ENCODE results near the gene ARHGAP8. TPM values are rescaled to one million over a fixed set of nuclear protein-coding genes. Genes with fewer than 3 reads are reported as not detected.

Gene ARHGAP8
- total RNA-seq, 4 donors from 2014 or later: 14.9 to 38.8 (median 18.3) TPM

DNA sequence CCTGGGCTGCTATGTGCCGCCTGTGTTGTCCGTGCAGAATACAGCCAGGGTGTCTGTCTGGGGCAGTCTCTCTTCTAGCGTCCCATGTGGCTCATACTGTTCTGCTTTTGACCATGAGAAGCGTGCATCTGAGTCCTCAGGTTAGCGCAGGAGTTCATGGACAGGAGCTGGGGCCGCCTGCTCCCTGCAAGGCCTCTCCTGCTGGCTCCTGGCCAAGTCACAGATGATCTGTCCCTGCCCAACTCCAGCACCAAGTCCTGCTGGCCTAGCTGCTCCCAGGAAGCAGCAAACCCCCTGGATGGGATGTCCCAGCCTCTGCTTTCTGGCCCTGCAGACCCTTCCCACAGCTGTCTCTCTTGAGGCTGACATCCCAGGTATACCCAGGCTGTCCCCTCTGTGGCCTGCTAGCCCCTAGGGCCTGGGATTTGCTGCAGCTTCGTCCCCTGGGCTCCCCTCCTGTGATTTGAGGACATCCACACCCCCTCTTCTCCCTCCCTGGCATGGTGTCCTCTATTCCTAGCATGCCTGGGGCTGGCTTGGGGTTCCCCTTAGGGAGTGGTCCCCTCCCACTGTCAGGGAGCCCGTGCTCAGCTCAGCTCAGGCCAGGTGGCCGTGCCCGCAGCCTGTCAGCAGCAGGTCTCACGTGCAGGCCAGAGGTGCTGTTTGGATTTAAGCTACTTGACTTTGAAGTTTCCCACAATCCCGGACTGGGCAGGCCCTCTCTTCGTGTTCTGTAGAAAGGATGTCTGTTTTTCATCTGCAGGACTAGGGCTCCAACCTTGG is 32.6 kb upstream of the ARHGAP8 start:
- H3K36me3 ChIP-seq: peaks cover 0 to 24% (median 0%) of the 10 kb centered on the region in 3 donors
- peak overlapping the region in 2 of 4 donors; percentile 5 to 17 for H3K27ac ChIP-seq
- DNase-seq: peak in 2 of 3 donors; percentile 73 to 80
- TF ChIP-seq POLR2A (IDR thresholded peaks at IDR 0.05): no peak
- TF ChIP-seq CTCF (IDR thresholded peaks at IDR 0.05): no peak
- no peak overlapping the region for H3K4me3 ChIP-seq
- no peaks in the 10 kb centered on the region for H3K27me3 ChIP-seq
- H3K9me3 ChIP-seq: no peaks in the 10 kb centered on the region
- peaks cover 0 to 17% (median 0%) of the 10 kb centered on the region in 4 donors for H3K4me1 ChIP-seq

DNA sequence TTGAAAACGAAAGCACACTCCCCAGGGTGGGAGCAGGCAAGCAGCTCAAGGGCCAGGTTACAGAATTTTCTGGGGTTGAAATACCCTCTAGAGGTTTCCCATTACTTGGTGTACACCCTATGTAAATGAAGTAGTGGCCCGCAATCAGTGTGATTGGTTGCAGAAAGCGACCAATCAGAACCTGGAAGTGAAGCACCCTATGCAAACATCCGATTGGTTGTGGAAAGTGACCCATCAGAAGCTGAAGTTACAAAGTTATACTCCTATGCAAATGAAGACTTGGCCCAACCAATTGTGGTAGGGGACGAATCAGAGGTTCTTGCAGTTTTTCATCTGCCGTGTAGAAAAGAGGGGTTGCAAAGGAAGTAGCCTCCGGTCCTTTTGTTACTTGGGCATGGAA is 31.2 kb upstream of the ARHGAP8 start:
- Histone ChIP-seq H3K4me1 (peaks cover 0 to 15% (median 0%) of the 10 kb centered on the region in 4 donors), H3K9me3 (no peaks in the 10 kb centered on the region), H3K27ac (no peak overlapping the region), H3K4me3 (no peak overlapping the region), H3K36me3 (peaks cover 0 to 27% (median 0%) of the 10 kb centered on the region in 3 donors), H3K27me3 (no peaks in the 10 kb centered on the region)
- no peak for TF ChIP-seq POLR2A (IDR thresholded peaks at IDR 0.05)
- TF ChIP-seq CTCF (IDR thresholded peaks at IDR 0.05): no peak
- DNase-seq: no peak

DNA sequence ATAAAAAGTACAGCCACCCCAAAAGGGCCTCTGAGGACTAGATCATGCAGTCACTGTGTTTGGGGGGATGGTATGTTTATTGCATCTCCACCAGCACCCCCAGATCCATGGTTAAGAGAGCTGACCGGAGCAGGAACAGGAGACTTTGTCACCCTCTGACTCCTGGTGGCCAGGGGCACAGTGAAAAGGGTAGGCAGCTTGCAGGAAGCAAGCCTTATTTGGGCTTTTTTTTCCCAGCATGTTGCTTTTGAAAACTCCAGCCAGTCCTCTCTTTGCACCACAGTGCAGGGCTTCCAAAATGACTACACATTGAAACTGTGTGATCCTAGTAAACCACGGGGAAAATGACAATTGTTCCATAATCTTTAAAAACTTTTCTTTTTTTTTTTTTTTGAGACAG is 29.8 kb upstream of the ARHGAP8 start:
- H3K36me3 ChIP-seq: peaks cover 0 to 36% (median 0%) of the 10 kb centered on the region in 3 donors

DNA sequence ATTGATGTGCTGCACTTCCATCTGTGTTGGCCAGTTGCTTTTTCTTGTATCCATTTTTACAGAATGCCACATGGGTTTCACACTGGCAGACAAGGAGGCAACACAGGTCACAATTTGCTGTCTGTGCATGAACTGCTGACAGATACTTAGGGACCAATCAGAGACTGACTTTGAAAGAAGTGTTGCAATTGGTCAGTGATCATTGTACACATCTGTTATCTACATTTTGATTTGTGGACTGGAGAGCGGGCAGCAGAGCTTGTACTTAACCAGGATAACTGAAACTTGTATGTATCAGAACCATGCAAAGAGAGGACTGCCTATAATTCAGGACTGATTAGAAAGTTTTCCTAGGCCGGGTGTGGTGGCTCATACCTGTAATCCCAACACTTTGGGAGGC is 28.6 kb upstream of the ARHGAP8 start:
- no peak for DNase-seq
- TF ChIP-seq CTCF (IDR thresholded peaks at IDR 0.05) (no peak), POLR2A (IDR thresholded peaks at IDR 0.05) (no peak)

More for the DNA sequence above, 29.8 kb upstream of the ARHGAP8 start:
- H3K27me3 ChIP-seq: no peaks in the 10 kb centered on the region
- H3K9me3 ChIP-seq: no peaks in the 10 kb centered on the region
- H3K4me1 ChIP-seq: peaks cover 0 to 15% (median 0%) of the 10 kb centered on the region in 4 donors
- TF ChIP-seq CTCF (IDR thresholded peaks at IDR 0.05) (no peak), POLR2A (IDR thresholded peaks at IDR 0.05) (no peak)
- DNase-seq: no peak
- no peak overlapping the region for H3K27ac ChIP-seq
- no peak overlapping the region for H3K4me3 ChIP-seq

DNA sequence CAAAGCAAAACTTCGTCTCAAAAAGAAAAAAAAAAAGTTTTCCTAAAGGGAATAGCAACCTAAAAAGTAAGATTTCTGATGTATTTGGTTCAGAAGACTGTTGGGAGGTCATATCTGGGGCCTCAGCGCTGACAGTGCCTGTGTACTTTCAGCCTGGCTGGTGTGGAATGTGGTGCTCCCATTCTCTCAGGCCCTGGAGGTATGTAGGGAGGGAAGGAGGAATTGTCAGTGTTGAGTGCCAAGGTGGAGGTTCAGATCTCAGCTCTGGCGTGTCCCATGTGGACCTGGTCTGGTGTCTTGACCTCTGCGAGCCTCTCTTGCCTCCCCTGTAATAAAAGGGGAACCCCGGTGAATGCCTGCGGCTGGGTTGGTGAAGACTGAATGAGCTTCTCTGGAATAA is 28.0 kb upstream of the ARHGAP8 start:
- Histone ChIP-seq H3K36me3 (peaks cover 0 to 48% (median 0%) of the 10 kb centered on the region in 3 donors), H3K4me3 (no peak overlapping the region), H3K9me3 (no peaks in the 10 kb centered on the region)

More for the DNA sequence above, 28.6 kb upstream of the ARHGAP8 start:
- Histone ChIP-seq H3K4me1 (peaks cover 0 to 19% (median 0%) of the 10 kb centered on the region in 4 donors), H3K4me3 (no peak overlapping the region), H3K36me3 (peaks cover 0 to 42% (median 0%) of the 10 kb centered on the region in 3 donors), H3K27ac (no peak overlapping the region), H3K27me3 (no peaks in the 10 kb centered on the region), H3K9me3 (no peaks in the 10 kb centered on the region)

More for the DNA sequence above, 28.0 kb upstream of the ARHGAP8 start:
- Histone ChIP-seq H3K27me3 (no peaks in the 10 kb centered on the region), H3K4me1 (peaks cover 0 to 22% (median 0%) of the 10 kb centered on the region in 4 donors), H3K27ac (no peak overlapping the region)
- TF ChIP-seq POLR2A (IDR thresholded peaks at IDR 0.05) (no peak), CTCF (IDR thresholded peaks at IDR 0.05) (no peak)
- no peak for DNase-seq
